CD4-positive, alpha-beta T cell treated with Interferon gamma for 1 hour (primary cell): ENCODE data around the gene CPNE6.

ENCODE experiments used
- DNase-seq: peaks from one replicate; pipeline ENCODE4 v3.0.0-alpha.2; 2020

Gene CPNE6

DNA sequence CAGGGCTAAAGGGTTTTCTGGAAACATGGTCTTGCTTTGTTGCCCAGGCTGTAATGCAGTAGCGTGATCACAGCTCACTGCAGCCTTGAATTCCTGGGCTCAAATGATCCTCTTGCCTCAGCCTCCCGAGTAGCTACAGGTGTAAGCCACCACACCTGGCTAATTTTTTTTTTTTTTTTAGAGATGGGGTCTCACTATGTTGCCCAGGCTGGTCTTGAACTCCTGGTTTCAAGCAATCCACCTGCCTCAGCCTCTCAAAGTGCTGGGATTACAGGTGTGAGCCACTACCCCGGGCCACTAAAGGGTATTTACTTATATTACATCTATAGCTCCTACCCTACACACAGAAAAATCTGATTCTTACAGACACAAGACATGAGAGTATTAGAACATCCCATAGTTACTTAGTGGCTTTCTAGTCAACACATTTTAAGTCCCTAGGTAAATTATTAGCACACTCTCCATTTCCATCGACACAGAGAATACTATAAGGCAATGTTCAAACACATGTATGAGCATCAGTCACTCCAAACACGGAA is 37.0 kb downstream of the CPNE6 start:
- no peak for DNase-seq

DNA sequence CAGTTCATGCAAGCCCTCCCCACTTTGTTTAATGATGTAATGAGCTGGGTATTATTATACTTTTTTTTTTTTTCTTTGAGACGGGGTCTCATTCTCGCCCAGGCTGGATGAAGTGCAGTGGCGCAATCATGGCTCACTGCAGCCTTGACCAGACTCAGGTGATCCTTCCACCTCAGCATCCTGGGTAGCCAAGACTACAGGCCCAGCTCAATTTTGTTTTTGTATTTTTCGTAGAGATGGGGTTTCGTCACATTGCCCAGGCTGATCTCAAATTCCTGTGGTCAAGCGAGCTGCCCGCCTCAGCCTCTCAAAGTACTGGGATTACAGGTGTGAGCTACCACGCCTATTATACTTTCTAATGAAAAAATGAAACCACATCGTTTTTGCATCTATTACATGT is 38.7 kb downstream of the CPNE6 start:
- DNase-seq, result no peak

DNA sequence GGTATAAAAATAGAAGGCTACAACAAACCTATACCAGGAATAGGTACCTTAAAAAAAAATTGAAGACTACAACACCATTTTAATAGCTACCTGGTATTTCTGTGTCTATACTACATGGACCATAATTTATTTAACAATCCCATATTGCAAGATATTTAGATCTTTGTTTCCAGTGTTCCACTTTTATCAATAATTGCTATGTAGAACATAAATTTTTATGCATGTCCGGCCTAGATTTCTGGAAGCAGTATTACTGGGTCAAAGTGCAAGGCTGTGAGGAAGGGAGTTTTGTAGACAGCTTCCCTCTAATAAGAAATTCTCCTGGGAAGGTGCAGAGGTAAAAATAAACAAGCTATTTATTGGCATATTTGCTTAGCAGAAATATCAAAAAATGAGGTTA is 39.2 kb downstream of the CPNE6 start:
- no peak for DNase-seq

DNA sequence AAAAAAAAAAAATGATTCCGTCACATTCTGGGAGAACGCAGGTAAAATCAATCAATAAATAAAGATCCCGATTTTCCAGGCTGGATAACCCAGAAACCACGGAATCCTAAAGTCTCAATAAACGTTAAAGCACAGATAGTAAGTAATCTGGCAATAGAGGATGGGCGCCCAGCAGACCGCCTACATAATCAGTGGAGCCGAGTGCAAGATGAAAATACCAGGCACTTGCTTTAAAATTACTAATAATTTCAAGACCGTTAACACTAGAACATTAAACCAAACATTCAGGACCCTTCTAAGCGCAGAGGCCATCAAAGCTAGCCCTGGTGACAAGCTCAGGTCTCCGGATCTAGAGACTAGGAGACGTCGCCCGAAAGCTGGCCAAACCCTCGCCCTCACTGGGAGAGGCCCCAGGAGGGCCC is 42.0 kb downstream of the CPNE6 start:
- no peak for DNase-seq

DNA sequence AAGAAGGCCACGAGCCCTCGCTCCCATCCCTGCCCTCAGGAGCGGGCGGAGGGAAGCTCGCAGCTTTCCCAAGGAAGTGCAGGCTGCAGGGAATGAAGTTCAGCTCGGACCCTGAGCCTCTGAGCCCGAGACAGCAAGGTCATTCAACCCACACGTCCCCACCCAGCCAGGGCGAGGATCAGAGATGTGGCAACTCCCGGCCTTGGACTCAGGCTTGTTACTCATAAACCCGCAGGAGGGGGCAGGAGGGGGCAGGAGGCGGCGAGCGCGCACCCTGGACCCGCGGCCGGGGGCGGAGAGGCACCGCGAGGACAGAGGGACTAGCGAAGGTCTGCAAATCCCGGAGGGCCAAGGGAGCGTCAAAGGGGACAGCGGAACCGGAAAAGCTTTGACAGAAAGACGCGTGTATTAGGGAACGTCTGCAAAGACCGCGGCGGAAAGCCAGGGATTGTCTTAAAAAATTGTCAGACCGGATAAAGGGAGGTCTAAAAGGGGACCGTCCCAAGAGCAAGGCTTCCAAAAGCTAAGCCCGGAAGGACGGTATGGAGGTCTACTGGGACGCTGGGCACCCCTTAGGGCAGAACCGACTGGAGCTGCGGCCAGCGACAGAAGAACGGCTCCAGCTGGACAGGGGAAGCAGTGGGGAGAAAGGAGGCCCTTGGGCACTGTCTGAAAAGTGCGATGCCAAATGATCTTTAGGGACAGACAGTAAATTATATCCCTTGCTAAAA is 42.6 kb downstream of the CPNE6 start:
- DNase-seq, result peak; percentile 80

DNA sequence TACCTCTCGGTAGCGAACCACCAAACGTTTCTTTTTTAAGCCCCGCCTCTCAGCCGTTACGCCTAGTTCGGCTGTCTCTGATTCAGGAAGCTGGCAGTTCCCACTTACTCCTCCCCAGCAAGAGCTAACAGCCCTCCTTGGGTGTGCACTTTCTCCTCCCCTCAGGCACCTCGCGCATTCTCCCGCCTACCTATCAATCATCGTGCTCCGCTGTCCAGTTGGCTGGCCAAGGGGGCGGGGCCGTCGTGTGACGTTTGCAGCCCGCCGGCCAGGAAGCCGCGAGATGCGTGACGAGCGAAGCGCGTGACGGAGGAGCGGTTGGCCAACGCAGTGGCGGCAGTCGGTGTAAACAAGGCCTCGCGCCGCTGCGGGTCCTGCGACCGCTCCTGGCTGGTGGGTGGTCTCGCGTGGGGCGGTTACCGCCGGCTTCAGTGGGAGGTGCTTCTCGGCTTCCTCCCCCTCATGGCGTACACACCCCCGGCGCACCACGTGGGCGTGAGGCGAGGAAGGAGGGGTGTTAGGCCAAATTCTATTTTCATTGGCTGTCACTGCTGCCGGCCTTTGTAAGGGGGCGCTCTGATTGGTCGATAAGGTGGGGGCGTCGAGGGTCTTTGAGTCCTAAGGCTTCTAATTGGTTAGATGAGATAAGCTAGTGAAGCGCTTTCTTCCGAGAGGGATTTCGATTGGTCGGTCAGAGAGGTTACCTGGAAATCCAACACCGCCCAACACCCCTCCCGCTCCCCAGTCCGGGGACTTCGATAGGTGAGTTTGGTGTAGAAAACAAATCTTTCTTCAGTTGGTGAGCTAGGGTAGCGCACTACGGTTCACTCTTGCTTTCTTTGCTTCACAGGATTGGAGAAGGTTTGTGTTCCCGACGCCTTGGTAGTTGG is 43.4 kb downstream of the CPNE6 start, which contains the start of the genes DCAF11 and NRL:
DCAF11 (plus strand) TSS at position 246 of the 890 bp plus-strand sequence. CDS start 818 bp downstream, outside the sequence.
NRL (minus strand) TSS at position 418 of the 890 bp plus-strand sequence. CDS start 32,101 bp downstream, outside the sequence.
- DNase-seq, result peak; percentile 100

DNA sequence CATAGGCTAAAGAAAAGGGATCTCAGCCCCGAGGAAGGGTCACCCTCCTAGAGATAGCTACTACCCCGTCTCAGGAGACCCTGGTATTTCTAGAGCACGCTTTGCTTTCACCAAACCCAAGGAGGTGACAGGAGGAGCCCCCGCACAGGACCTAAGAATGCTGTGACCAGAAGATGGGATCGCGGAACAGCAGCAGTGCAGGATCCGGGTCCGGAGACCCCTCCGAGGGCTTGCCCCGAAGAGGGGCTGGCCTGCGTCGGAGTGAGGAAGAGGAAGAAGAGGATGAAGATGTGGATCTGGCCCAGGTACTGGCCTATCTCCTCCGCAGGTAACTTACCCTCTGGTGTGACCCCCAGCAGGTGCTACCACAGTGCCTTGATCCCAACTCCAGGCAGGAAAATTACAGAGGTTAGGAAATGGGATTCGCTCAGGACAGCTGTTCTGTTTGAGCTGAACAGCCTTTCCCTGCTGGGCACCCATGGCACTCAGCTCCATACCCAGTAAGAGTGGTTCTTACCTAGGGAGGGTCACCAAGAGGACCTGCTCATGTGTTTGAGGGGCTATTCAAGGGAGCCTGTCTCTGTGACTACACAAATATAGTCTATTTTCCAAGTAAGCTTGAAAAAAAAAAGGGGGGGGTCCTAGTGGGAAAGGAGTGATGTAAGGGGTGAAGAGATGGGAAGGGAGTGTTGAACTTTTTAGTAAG is 44.2 kb downstream of the CPNE6 start:
- DNase-seq, result no peak

DNA sequence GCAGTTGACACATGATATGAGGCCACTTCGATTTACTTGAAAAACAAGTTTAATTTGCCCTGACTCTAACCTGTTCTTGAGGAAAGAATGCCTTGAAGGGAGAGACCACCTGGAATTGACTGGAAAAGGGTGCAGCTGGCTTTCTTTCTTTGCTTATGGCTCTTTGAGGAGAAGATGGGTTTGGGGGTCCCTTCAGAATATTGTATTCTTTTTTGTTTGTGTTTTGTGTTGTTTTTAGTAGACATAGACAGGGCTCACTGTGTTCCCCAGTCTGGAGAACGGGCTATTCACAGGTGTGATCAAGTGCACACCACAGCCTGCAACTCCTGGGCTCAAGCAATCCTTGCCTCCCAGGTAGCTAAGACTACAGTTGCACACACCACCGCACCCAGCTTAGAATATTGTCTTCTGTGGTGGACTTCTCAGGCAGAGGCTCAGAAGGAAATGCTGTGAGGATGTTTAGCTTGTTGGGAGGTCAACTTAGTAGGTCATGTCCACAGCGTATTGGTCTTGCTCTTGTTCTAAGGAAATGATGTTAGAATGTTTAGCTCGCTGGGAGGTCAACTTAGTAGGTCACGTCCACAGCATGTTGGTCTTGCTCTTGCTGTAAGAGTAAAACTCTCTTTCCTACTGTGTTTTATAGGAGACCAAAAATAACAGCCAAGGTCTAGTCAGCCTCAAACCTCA is 44.9 kb downstream of the CPNE6 start:
- DNase-seq, result no peak

DNA sequence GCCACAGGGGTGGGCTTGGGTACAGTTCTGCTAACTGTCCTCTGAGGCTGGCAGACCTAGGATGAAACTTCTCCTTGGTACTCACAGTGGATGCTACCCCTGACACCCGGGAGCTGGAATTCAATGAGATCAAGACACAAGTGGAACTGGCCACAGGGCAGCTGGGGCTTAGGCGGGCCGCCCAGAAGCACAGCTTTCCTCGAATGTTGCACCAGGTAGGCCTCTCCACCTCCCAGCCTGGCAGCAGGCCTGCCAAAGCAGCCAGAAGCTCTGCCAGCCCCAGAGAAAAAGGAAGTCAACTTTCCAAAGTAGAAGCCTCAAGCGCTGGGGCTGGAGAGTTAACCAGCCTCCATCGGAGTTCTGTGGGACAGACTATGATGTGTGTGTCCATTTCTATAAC is 45.8 kb downstream of the CPNE6 start:
- DNase-seq, result no peak

DNA sequence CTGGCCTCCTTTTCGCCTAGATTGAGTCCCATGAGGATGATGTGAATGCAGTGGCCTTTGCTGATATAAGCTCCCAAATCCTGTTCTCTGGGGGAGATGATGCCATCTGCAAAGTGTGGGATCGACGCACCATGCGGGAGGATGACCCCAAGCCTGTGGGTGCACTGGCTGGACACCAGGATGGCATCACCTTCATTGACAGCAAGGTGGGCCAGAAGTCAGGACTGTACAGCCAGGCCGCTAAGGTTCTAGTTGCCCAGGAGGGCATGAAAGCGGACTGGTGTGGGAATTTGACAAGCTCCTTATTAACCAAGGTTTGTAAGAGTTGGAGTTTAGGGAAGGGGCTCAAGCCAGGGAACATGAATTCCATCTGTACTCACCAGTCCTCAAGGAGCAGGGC is 48.3 kb downstream of the CPNE6 start:
- DNase-seq, result no peak

DNA sequence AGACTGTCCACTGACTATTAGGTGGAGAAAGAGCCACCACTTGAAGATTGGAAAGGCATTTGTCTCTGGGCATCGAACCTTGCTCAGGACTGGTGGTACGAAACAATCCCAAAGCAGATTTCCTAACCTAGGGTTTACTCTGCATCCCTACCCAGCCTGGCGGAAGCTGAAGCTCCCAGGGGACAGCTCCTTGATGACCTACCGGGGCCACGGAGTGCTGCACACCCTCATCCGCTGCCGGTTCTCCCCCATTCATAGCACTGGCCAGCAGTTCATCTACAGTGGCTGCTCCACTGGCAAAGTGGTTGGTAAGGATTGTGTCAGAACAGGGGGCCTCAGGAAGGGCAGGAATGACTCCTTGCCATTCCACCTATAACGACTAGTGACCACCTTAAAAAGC is 49.8 kb downstream of the CPNE6 start:
- DNase-seq, result no peak

DNA sequence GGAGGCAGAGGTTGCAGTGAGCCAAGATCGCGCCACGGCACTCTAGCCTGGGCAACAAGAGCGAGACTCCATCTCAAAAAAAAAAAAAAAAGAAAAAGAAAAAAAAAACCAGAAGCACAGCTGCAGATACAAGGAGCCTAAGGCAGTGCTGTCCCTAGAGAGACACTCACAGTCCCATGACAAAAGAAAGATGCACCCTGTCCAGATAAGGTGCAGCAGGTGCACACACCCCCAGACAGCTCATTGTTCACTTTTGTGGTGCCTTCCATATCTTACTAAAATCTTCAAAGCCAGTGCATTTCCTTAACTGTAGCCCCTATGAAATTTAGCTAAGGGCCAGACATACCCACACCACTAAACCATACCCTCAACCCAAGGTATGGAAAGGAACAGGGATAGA is 51.1 kb downstream of the CPNE6 start:
- DNase-seq, result no peak

DNA sequence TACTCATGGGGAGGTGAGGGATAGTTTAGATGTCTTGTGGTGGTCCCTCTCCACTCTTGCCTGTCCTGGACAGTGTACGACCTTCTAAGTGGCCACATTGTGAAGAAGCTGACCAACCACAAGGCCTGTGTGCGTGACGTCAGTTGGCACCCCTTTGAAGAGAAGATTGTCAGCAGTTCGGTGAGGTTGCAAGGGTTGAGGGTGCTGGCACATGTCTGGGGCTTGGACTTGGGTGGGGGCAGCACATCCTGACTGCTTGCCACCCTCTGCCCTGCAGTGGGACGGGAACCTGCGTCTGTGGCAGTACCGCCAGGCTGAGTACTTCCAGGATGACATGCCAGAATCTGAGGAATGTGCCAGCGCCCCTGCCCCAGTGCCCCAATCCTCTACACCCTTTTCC is 51.5 kb downstream of the CPNE6 start:
- no peak for DNase-seq

DNA sequence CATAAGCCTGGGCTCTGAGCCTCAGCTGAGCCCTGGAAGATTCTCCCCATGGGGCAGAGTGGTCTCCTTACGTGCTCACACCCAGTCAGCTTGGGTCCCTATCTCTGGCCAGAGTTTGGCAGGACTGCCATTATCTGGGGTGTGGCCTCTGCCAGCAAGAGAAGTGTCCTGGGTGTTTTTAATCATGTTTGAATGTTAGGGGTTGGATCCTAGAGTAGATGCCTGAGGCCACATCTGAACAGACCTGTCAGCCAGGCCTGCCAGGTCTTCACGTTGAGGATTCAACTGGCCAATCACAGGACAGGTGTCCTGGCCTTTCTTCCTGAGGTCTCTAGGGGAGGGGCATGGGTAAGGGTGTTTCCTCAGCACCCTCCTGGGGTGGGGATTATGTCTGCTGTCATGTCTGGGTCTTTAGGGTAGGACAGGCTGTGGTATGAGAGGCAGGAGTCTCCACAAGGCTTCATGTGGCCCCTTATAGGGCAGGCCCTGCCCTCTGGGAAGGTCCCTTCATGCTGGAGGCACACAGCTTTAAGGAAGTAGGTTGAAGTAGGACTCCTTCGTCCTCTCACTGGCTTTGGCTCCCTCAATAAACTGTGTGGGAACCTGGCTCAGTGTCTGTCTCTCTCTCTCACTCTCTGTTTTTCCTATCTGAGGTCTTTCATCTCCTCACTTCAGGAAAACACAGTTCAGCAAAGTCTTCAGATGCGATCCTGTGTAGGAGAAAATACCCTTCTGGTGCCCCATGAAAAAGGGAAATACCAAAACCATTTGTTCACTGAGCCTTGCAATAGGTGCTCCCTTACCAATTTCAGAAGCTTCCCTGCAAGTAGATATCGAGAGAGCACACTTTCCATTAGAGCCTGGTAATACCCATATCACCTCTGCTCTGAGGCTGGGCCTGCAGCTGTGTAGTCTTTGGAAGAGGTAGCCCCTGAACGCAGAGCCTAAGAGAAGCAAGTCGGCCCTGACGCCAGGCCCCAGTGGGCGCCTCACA is 52.4 kb downstream of the CPNE6 start:
- DNase-seq, result no peak

DNA sequence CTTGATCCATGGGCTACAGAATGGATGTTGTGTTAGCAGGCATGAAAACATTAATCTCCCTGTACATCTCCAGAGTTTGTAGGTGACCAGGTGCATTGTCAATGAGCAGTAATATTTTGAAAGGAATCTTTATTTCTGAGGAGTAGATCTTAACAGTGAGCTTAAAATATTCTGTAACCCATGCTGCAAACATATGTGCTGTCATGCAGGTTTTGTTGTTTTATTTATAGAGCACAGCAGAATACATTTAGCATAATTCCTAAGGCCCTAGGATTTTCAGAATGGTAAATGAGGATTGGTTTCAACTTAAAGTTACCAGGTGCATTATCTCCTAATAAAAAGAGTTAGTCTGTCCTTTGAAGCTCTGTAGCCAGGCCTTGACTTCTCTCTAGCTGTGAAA is 55.6 kb downstream of the CPNE6 start:
- no peak for DNase-seq

DNA sequence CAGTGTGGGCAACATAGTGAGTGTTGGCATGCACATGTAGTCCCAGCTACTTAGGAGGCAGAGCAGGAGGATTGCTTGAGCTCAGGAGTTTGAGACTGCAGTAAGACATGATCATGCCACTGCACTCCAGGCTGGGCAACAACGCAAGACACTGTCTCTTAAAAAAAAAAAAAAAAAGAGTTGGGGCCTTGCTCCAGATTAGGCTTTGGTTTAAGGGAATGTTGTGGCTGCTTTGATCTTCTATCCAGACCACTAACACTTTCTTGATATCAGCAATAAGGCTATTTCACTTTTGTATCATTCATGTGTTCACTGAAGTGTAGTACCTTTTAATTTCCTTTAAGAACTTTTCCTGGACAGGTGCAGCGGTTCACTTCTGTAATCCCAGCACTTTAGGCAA is 56.3 kb downstream of the CPNE6 start:
- DNase-seq, result no peak
